WTC11 (cell line): Measurements from ENCODE around the gene PPAN. TPM values are rescaled to one million over a fixed set of nuclear protein-coding genes. Genes with fewer than 3 reads are reported as not detected.

Source experiments
- ATAC-seq: fragments of 200-7000 bp; cut with Tn5 transposase; 2 replicates; pipeline ENCODE4 v1.10.0; 2021; ENCODE audit warnings: mild to moderate bottlenecking, moderate library complexity
- CTCF ChIA-PET: fragments of 300-600 bp; sonication (Branson Sonifier 250); formaldehyde crosslinking; loops from one replicate; lab custom pipeline; 2021; ENCODE audit warnings: antibody characterized with exemption; lab: Charles Lee
- POLR2A ChIA-PET: fragments of 350-600 bp; sonication (Branson Sonifier 250); formaldehyde crosslinking; loops from one replicate; lab custom pipeline; 2021; ENCODE audit warnings: antibody characterized with exemption; lab: Charles Lee
- DNase-seq: peaks from one replicate; pipeline ENCODE4 v3.0.0; 2021; ENCODE audit warnings: low spot score
- H3K27ac Mint-ChIP-seq: 2 replicates; pipeline ENCODE4 v1.8.0; 2021; ENCODE audit warnings: mixed read lengths
- H3K27me3 Mint-ChIP-seq: 2 replicates; pipeline ENCODE4 v1.8.0; 2021; ENCODE audit warnings: low read depth, mild to moderate bottlenecking, moderate library complexity, mixed read lengths
- H3K36me3 Mint-ChIP-seq: 2 replicates; pipeline ENCODE4 v1.8.0; 2021; ENCODE audit warnings: mixed read lengths
- H3K4me1 Mint-ChIP-seq: 2 replicates; pipeline ENCODE4 v1.8.0; 2022; ENCODE audit warnings: mixed read lengths
- H3K4me3 Mint-ChIP-seq: 2 replicates; pipeline ENCODE4 v1.8.0; 2021; ENCODE audit warnings: mild to moderate bottlenecking, moderate library complexity, mixed read lengths
- H3K9me3 Mint-ChIP-seq: 2 replicates; pipeline ENCODE4 v1.8.0; 2021; ENCODE audit warnings: mixed read lengths
- ATF3 ChIP-seq: sonication (generic); formaldehyde crosslinking; conservative IDR thresholded peaks from 2 replicates; pipeline ENCODE4 v1.8.1; 2022; ENCODE audit warnings: mild to moderate bottlenecking, missing genetic modification reagents
- CBFB ChIP-seq: sonication (generic); formaldehyde crosslinking; IDR thresholded peaks from 2 replicates; pipeline ENCODE4 v1.8.1; 2022; ENCODE audit warnings: mild to moderate bottlenecking, low read depth, missing genetic modification reagents
- CDX4 ChIP-seq: fragments of 250-450 bp; sonication (Bioruptor Pico); IDR thresholded peaks from 2 replicates; pipeline ENCODE4 v1.9.0; 2021; ENCODE audit warnings: moderate library complexity, mild to moderate bottlenecking, inconsistent platforms, borderline replicate concordance
- CREM ChIP-seq: sonication (generic); formaldehyde crosslinking; IDR thresholded peaks from 2 replicates; pipeline ENCODE4 v1.8.1; 2022; ENCODE audit warnings: mild to moderate bottlenecking, missing genetic modification reagents, moderate library complexity
- E2F4 ChIP-seq: sonication (generic); formaldehyde crosslinking; IDR thresholded peaks from 2 replicates; pipeline ENCODE4 v1.8.1; 2022; ENCODE audit warnings: low read depth, mild to moderate bottlenecking, moderate library complexity, missing genetic modification reagents, borderline replicate concordance
- ETV6 ChIP-seq: sonication (generic); formaldehyde crosslinking; IDR thresholded peaks from 2 replicates; pipeline ENCODE4 v1.8.1; 2022; ENCODE audit warnings: mild to moderate bottlenecking, missing genetic modification reagents
- FOXJ3 ChIP-seq: sonication (generic); formaldehyde crosslinking; IDR thresholded peaks from 2 replicates; pipeline ENCODE4 v1.9.0; 2021; ENCODE audit warnings: missing genetic modification reagents, mild to moderate bottlenecking, borderline replicate concordance
- FOXP4 ChIP-seq: sonication (generic); formaldehyde crosslinking; IDR thresholded peaks from 2 replicates; pipeline ENCODE4 v1.8.0; 2022; ENCODE audit warnings: mild to moderate bottlenecking, missing genetic modification reagents
- GTF2I ChIP-seq: fragments of 250-450 bp; sonication (Bioruptor Pico); conservative IDR thresholded peaks from 2 replicates; pipeline ENCODE4 v1.4.0; 2021; ENCODE audit warnings: mild to moderate bottlenecking
- HMGXB4 ChIP-seq: sonication (generic); formaldehyde crosslinking; IDR thresholded peaks from 2 replicates; pipeline ENCODE4 v1.8.1; 2023; ENCODE audit warnings: mild to moderate bottlenecking, moderate library complexity, missing genetic modification reagents
- MAX ChIP-seq: sonication (generic); formaldehyde crosslinking; IDR thresholded peaks from 2 replicates; pipeline ENCODE4 v1.8.0; 2022; ENCODE audit warnings: mild to moderate bottlenecking, missing genetic modification reagents
- MYBL2 ChIP-seq: sonication (generic); formaldehyde crosslinking; IDR thresholded peaks from 2 replicates; pipeline ENCODE4 v1.8.1; 2023; ENCODE audit warnings: mild to moderate bottlenecking, moderate library complexity, missing genetic modification reagents
- NFATC4 ChIP-seq: fragments of 250-450 bp; sonication (Bioruptor Pico); IDR thresholded peaks from 2 replicates; pipeline ENCODE4 v1.9.0; 2021; ENCODE audit warnings: mild to moderate bottlenecking
- NFYB ChIP-seq: sonication (generic); formaldehyde crosslinking; conservative IDR thresholded peaks from 2 replicates; pipeline ENCODE4 v1.8.0; 2022; ENCODE audit warnings: low read depth, missing genetic modification reagents
- NR1H2 ChIP-seq: sonication (generic); formaldehyde crosslinking; IDR thresholded peaks from 2 replicates; pipeline ENCODE4 v1.9.0; 2021; ENCODE audit warnings: mild to moderate bottlenecking, moderate library complexity, missing genetic modification reagents
- NR3C1 ChIP-seq: sonication (generic); formaldehyde crosslinking; conservative IDR thresholded peaks from 2 replicates; pipeline ENCODE4 v1.8.1; 2023; ENCODE audit warnings: low read depth, mild to moderate bottlenecking, missing genetic modification reagents
- SMAD3 ChIP-seq: sonication (generic); formaldehyde crosslinking; IDR thresholded peaks from 2 replicates; pipeline ENCODE4 v1.8.0; 2022; ENCODE audit warnings: missing genetic modification reagents, mild to moderate bottlenecking, borderline replicate concordance
- SP1 ChIP-seq: sonication (generic); formaldehyde crosslinking; conservative IDR thresholded peaks from 2 replicates; pipeline ENCODE4 v1.8.1; 2022; ENCODE audit warnings: missing genetic modification reagents
- TCF7 ChIP-seq: sonication (generic); formaldehyde crosslinking; IDR thresholded peaks from 2 replicates; pipeline ENCODE4 v1.8.0; 2022; ENCODE audit warnings: mild to moderate bottlenecking, low read depth, missing genetic modification reagents, moderate library complexity
- TEAD1 ChIP-seq: sonication (generic); formaldehyde crosslinking; IDR thresholded peaks from 2 replicates; pipeline ENCODE4 v1.8.0; 2022; ENCODE audit warnings: mild to moderate bottlenecking, missing genetic modification reagents
- TEAD4 ChIP-seq: sonication (generic); formaldehyde crosslinking; IDR thresholded peaks from 2 replicates; pipeline ENCODE4 v1.8.0; 2022; ENCODE audit warnings: mild to moderate bottlenecking, missing genetic modification reagents
- ZMAT4 ChIP-seq: fragments of 250-450 bp; sonication (Bioruptor Pico); IDR thresholded peaks from 2 replicates; pipeline ENCODE4 v1.9.0; 2021; ENCODE audit warnings: mild to moderate bottlenecking
- ZNF121 ChIP-seq: sonication (generic); formaldehyde crosslinking; IDR thresholded peaks from 2 replicates; pipeline ENCODE4 v1.8.0; 2023; ENCODE audit warnings: missing genetic modification reagents
- ZNF138 ChIP-seq: sonication (generic); formaldehyde crosslinking; conservative IDR thresholded peaks from 2 replicates; pipeline ENCODE4 v1.8.1; 2022; ENCODE audit warnings: mild to moderate bottlenecking, moderate library complexity, missing genetic modification reagents
- ZNF317 ChIP-seq: sonication (generic); formaldehyde crosslinking; IDR thresholded peaks from 2 replicates; pipeline ENCODE4 v1.8.1; 2023; ENCODE audit warnings: low read depth, mild to moderate bottlenecking, moderate library complexity, missing genetic modification reagents, borderline replicate concordance
- ZNF671 ChIP-seq: fragments of 250-450 bp; sonication (Bioruptor Pico); IDR thresholded peaks from 2 replicates; pipeline ENCODE4 v1.8.0; 2021; ENCODE audit warnings: mild to moderate bottlenecking
- total RNA-seq: library from RNA; stranded (reverse); gene quantifications from 3 replicates; pipeline ENCODE4 v1.2.3, GENCODE V29; 2021

PPAN gene
- total RNA-seq, 1 experiment from 2014 or later = 83.7 TPM

GRCh38 chr19:10112037-10112761 is 6.0 kb downstream of the PPAN start:
- ATAC-seq (no peak), DNase-seq (no peak)
- H3K27ac Mint-ChIP-seq = peak overlapping the region; percentile 72; the same call in 1 of the 2 replicates
- POLR2A ChIA-PET = interaction anchor here (0.6 kb wide), 1 partner anchor 112 kb away, joined by 4 read pairs; no protein-coding TSS in a partner anchor
- peaks cover 11% of the 10 kb centered on the region for H3K4me1 Mint-ChIP-seq
- H3K36me3 Mint-ChIP-seq = peaks cover 42% of the 10 kb centered on the region
- CTCF ChIA-PET = interaction anchor here (0.6 to 2.5 kb wide), 10 partner anchors 9 to 187 kb away, joined by 3 to 23 read pairs (median 4); partner anchors contain the start of gene ANGPTL6
- H3K4me3 Mint-ChIP-seq = no peak overlapping the region
- H3K27me3 Mint-ChIP-seq = no peaks in the 10 kb centered on the region
- TF ChIP-seq ZNF671 (no peak), SP1 (no peak), SMAD3 (CRISPR knock-in tag) (no peak), MAX (CRISPR knock-in tag) (no peak), ZNF121 (no peak), ETV6 (0 out of 2 replicates have a peak, but pooled peaks have one; percentile 30), CDX4 (CRISPR knock-in tag) (no peak)
- H3K9me3 Mint-ChIP-seq = no peaks in the 10 kb centered on the region

GRCh38 chr19:10112895-10113591 is 6.9 kb downstream of the PPAN start:
- no peak overlapping the region for H3K27ac Mint-ChIP-seq
- DNase-seq (peak; percentile 86), ATAC-seq (peak; percentile 58)
- H3K4me3 Mint-ChIP-seq = no peak overlapping the region
- POLR2A ChIA-PET = interaction anchor here (0.8 kb wide), 1 partner anchor 137 kb away, joined by 3 read pairs; no protein-coding TSS in a partner anchor
- H3K27me3 Mint-ChIP-seq = no peaks in the 10 kb centered on the region
- CTCF ChIA-PET = interaction anchor here (0.5 to 2.5 kb wide), 23 partner anchors 9 to 286 kb away, joined by 3 to 23 read pairs (median 4); partner anchors contain the start of genes ANGPTL6, PIN1 and UBL5
- H3K9me3 Mint-ChIP-seq = no peaks in the 10 kb centered on the region
- H3K4me1 Mint-ChIP-seq = peaks cover 7% of the 10 kb centered on the region; the same call in 1 of the 2 replicates
- H3K36me3 Mint-ChIP-seq = peaks cover 40% of the 10 kb centered on the region
- TF ChIP-seq FOXJ3 = 0 out of 2 replicates have a peak, but pooled peaks have one; percentile 35
- TF ChIP-seq MAX (CRISPR knock-in tag) = no peak; the same call in 1 of the 2 replicates
- no peak for TF ChIP-seq NR3C1 (CRISPR knock-in tag)
- TF ChIP-seq MYBL2 (CRISPR knock-in tag) = no peak
- 0 out of 2 replicates have a peak, but pooled peaks have one; percentile 26 for TF ChIP-seq TEAD1 (CRISPR knock-in tag)
- TF ChIP-seq NR1H2 (CRISPR knock-in tag) = no peak
- TF ChIP-seq NFATC4 (CRISPR knock-in tag) = peak; percentile 79
- TF ChIP-seq GTF2I (CRISPR knock-in tag) = 0 out of 2 replicates have a peak, but pooled peaks have one; percentile 5
- TF ChIP-seq TCF7 = no peak
- TF ChIP-seq NFYB (CRISPR knock-in tag) = 0 out of 2 replicates have a peak, but pooled peaks have one; percentile 19
- TF ChIP-seq TEAD4 = no peak
- TF ChIP-seq ZNF138 (CRISPR knock-in tag) = no peak
- TF ChIP-seq HMGXB4 (CRISPR knock-in tag) = 0 out of 2 replicates have a peak, but pooled peaks have one; percentile 47
- TF ChIP-seq CREM (CRISPR knock-in tag) = no peak; the same call in 1 of the 2 replicates
- no peak for TF ChIP-seq ATF3
- TF ChIP-seq FOXP4 = no peak
- 0 out of 2 replicates have a peak, but pooled peaks have one; percentile 9 for TF ChIP-seq ZNF317 (CRISPR knock-in tag)
- no peak; the same call in 1 of the 2 replicates for TF ChIP-seq ZNF671
- TF ChIP-seq SP1 = peak; percentile 47; the same call in 1 of the 2 replicates
- no peak for TF ChIP-seq E2F4
- no peak for TF ChIP-seq CBFB
- TF ChIP-seq ZMAT4 (CRISPR knock-in tag) = 0 out of 2 replicates have a peak, but pooled peaks have one; percentile 56
